Psoas muscle (tissue), 8 donors: ENCODE results near the gene MARK3. TPM values are rescaled to one million over a fixed set of nuclear protein-coding genes. Genes with fewer than 3 reads are reported as not detected.

Experiments used
- ATAC-seq, 4 donors: fragments of 200-7000 bp; cut with Tn5 transposase; one replicate each; pipeline ENCODE4 v1.9.1; 2020; ENCODE audit warnings: moderate library complexity in 3 of 4, mild to moderate bottlenecking in 2 of 4
- DNase-seq, 2 donors: peaks; one replicate each; pipeline ENCODE4 v3.0.0-alpha.2; 2020
- H3K27ac ChIP-seq: fragments of 200-600 bp; one replicate; pipeline ENCODE4 v1.8.0; 2022
- H3K27me3 ChIP-seq, 3 donors: fragments of 200-600 bp in 1 of 3; one replicate each; pipeline versions ENCODE4 v1.6.1 to v1.8.0; 2013 to 2022; ENCODE audit warnings: low read length in 2 of 3, mild to moderate bottlenecking in 2 of 3, moderate library complexity in 1 of 3; ENCODE audit not compliant: insufficient read depth in 3 of 3
- H3K36me3 ChIP-seq, 2 donors: fragments of 200-600 bp in 1 of 2; one replicate each; pipeline versions ENCODE4 v1.6.1 to v1.8.0; 2013 to 2022; ENCODE audit warnings: low read depth in 1 of 2, mild to moderate bottlenecking in 1 of 2, moderate library complexity in 1 of 2; ENCODE audit not compliant: insufficient read depth in 1 of 2
- H3K4me1 ChIP-seq: fragments of 200-600 bp; one replicate; pipeline ENCODE4 v1.8.0; 2022
- H3K4me3 ChIP-seq: fragments of 200-600 bp; one replicate; pipeline ENCODE4 v1.8.0; 2022; ENCODE audit warnings: mild to moderate bottlenecking
- H3K9me3 ChIP-seq: fragments of 200-600 bp; one replicate; pipeline ENCODE4 v1.8.0; 2022
- WGBS, 3 donors: extraction: QIAGEN DNeasy Blood & Tissue Kit; methylation state at CpG; one replicate each; pipeline versions ENCODE4 v1.1.6 to v1.1.7; 2013; 5-methylcytosine and 5-hydroxymethylcytosine counted together
- intact Hi-C, 2 donors: fragments of 100-400 bp; cut with DNase I; formaldehyde crosslinking; loops; one replicate each; pipeline versions ENCODE4 v1.11.0 to v1.14.2; 2022
- polyA plus RNA-seq, 3 donors: library from polyadenylated mRNA; stranded (reverse); fragments of 200-250 nt; gene quantifications; one replicate each; pipeline ENCODE4 v1.2.3, GENCODE V29; 2013
- total RNA-seq, 4 donors: library from RNA; stranded (reverse); fragmentation: NEBNext Ultra II Directional in 2 of 4; extraction: Animal tissue kit (Norgen Biotek cat#: 25700) in 2 of 4; gene quantifications; one replicate each; pipeline versions ENCODE4 v1.2.1 to v1.2.4, GENCODE V29; 2021 to 2023
- TF ChIP-seq, protein P1 (sequence below): fragments of 200-600 bp; IDR thresholded peaks from one replicate; pipeline ENCODE4 v1.8.0; 2022; ENCODE audit warnings: antibody characterized with exemption
- donor health status: healthy with polysubstance abuse.
- donor health status: DM: no; HTN: no; CAD: no; lungs with moderate emphysema.
- donor health status: Bipolar disorder and iron deficiency.
- donor health status: healthy.
- donor health status: DM: yes; HTN: yes; CAD: no.
- donor health status: DM: no; HTN: no; CAD: no.
- donor health status: DM: no; HTN: no; CAD: no.
- donor health status: DM: yes; HTN: yes; CAD: no.

MARK3 gene
- total and polyA plus RNA-seq, 7 donors = 46.1 to 89.2 (median 63.9) TPM

GRCh38 chr14:103361867-103362266, 23.3 kb upstream of the MARK3 start:
- DNase-seq (no peak), ATAC-seq (peak in 1 of 4 donors; percentile 62)
- intact Hi-C loops = no loop called here
- Histone ChIP-seq H3K9me3 (peaks cover 8% of the 10 kb centered on the region), H3K27me3 (no peaks in the 10 kb centered on the region), H3K4me1 (no peaks in the 10 kb centered on the region), H3K36me3 (no peaks in the 10 kb centered on the region), H3K27ac (no peak overlapping the region), H3K4me3 (no peak overlapping the region)
- TF ChIP-seq, protein P1, sequence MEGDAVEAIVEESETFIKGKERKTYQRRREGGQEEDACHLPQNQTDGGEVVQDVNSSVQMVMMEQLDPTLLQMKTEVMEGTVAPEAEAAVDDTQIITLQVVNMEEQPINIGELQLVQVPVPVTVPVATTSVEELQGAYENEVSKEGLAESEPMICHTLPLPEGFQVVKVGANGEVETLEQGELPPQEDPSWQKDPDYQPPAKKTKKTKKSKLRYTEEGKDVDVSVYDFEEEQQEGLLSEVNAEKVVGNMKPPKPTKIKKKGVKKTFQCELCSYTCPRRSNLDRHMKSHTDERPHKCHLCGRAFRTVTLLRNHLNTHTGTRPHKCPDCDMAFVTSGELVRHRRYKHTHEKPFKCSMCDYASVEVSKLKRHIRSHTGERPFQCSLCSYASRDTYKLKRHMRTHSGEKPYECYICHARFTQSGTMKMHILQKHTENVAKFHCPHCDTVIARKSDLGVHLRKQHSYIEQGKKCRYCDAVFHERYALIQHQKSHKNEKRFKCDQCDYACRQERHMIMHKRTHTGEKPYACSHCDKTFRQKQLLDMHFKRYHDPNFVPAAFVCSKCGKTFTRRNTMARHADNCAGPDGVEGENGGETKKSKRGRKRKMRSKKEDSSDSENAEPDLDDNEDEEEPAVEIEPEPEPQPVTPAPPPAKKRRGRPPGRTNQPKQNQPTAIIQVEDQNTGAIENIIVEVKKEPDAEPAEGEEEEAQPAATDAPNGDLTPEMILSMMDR = no peak
- 78 to 86% (median 84%) methylated on average over 5 of the region's 5 CpGs for WGBS, 3 donors

- no peaks in the 10 kb centered on the region for H3K4me1 ChIP-seq
- TF ChIP-seq, protein P1 = no peak
- no peaks in the 10 kb centered on the region for H3K27me3 ChIP-seq
- no peak overlapping the region for H3K27ac ChIP-seq
- peaks cover 8% of the 10 kb centered on the region for H3K9me3 ChIP-seq
- ATAC-seq = no peak
- no peaks in the 10 kb centered on the region for H3K36me3 ChIP-seq
- H3K4me3 ChIP-seq = no peak overlapping the region
- 71 to 88% (median 80%) methylated on average over 1 of the region's 1 CpG for WGBS, 3 donors
- intact Hi-C loops = no loop called here
- DNase-seq = no peak
Observed at GRCh38 chr14:103362780-103363179, 22.4 kb upstream of the MARK3 start.

GRCh38 chr14:103366741-103367140, 18.5 kb upstream of the MARK3 start:
- WGBS, 3 donors = 82 to 86% (median 84%) methylated on average over 6 of the region's 6 CpGs
- no peaks in the 10 kb centered on the region for H3K27me3 ChIP-seq
- H3K4me1 ChIP-seq = no peaks in the 10 kb centered on the region
- no peaks in the 10 kb centered on the region for H3K36me3 ChIP-seq
- ATAC-seq = no peak
- no peak overlapping the region for H3K27ac ChIP-seq
- TF ChIP-seq, protein P1 = no peak
- H3K9me3 ChIP-seq = peaks cover 8% of the 10 kb centered on the region
- H3K4me3 ChIP-seq = no peak overlapping the region
- DNase-seq = no peak
- intact Hi-C loops = no loop called here

DNA sequence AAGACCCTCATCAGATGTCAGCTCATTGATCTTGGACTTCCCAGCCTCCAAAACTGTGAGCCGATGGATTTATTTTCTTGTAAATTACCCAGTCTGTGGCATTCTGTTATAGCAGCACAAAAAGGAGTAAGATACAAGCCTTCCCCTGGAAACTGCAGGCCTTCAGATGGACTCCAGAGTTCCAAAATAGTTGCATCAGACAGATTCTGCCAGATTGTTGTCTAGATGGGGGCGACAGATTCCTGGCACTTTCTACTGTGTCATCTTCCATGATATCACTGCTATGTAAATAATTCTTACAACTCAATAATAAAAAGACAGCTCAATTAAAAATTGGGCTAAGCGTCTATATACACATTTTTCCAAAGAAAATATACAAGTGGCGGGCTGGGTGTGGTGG, 17.2 kb upstream of the MARK3 start:
- no peak overlapping the region for H3K4me3 ChIP-seq
- no peak for DNase-seq
- H3K27ac ChIP-seq = no peak overlapping the region
- intact Hi-C loops = no loop called here
- H3K4me1 ChIP-seq = no peaks in the 10 kb centered on the region
- no peaks in the 10 kb centered on the region for H3K36me3 ChIP-seq
- H3K9me3 ChIP-seq = peaks cover under 1% of the 10 kb centered on the region
- no peak for ATAC-seq
- H3K27me3 ChIP-seq = no peaks in the 10 kb centered on the region
- 87 to 92% (median 87%) methylated on average over 4 of the region's 4 CpGs for WGBS, 3 donors
- TF ChIP-seq, protein P1 = no peak

- Histone ChIP-seq H3K27me3 (no peaks in the 10 kb centered on the region), H3K4me1 (no peaks in the 10 kb centered on the region), H3K4me3 (no peak overlapping the region), H3K9me3 (no peaks in the 10 kb centered on the region), H3K36me3 (no peaks in the 10 kb centered on the region), H3K27ac (no peak overlapping the region)
- 94% methylated on average over 3 of the region's 3 CpGs for WGBS, 3 donors
- intact Hi-C loops = no loop called here
- DNase-seq (no peak), ATAC-seq (no peak)
- TF ChIP-seq, protein P1 = no peak
Observed at GRCh38 chr14:103370087-103370486, 15.1 kb upstream of the MARK3 start.
